GM21423 (cell line): Measurements from ENCODE around the gene IMPG2.

Experiments used
- ATAC-seq: cut with Tn5 transposase; IDR thresholded peaks from one replicate; pipeline ENCODE4 v1.9.1; 2021; ENCODE audit warnings: mild to moderate bottlenecking, moderate library complexity; ENCODE audit not compliant: unreplicated experiment

IMPG2 gene

DNA sequence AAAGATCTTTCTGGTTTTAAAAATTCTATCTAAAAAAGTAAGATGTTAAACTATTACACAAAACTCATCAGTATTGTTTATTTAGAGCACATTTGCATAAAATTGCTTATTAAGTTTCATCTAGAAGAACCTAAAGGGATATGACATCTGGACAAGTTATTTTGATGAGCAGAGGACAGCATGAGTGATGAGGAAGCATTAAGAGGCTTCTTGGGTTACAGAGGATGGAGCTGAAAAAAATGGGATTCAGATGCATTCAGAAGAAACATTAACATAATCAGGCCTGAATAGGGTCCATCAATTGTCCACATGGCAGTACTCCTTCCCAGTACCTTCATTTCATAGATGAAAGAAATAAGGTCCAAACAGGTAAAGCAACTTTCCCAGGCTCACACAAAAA is 41.6 kb downstream of the IMPG2 start:
- no peak for ATAC-seq

DNA sequence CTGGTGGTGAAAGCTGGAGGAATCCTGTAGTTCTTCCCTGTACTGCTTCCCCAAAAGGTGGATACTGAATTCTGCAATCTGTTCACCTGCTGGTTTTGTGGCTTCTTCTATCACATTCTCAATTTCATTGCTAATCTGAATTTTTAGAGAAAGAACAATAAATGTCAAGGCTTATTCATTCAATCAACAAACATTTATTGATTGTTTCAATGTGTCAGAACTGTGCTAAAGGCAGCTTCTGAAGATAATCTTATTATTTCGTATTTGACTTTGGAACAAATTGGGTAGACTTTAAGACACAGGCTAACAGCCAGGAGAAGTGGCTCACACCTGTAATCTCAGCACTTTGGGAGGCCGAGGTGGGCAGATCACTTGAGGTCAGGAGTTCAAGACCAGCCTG is 46.8 kb downstream of the IMPG2 start:
- no peak for ATAC-seq

DNA sequence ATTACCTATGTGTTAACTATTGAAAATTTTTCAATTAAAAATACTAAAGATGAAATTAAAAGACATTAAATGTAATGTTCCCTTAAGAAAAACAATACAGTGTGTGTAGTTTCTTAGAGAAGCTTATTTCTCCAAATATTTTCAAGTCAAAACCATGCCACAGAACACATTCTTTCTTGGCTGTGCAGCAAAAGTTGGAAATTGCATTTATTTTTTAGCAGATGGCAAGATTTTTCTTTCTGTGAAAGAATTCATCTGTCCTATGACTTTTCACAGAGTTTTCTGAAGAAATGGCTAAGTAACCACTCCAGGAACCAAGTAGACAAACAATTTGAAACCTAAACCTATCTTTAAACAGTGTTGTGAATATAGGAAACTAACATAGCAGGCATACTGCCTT is 47.2 kb downstream of the IMPG2 start:
- ATAC-seq, result no peak

DNA sequence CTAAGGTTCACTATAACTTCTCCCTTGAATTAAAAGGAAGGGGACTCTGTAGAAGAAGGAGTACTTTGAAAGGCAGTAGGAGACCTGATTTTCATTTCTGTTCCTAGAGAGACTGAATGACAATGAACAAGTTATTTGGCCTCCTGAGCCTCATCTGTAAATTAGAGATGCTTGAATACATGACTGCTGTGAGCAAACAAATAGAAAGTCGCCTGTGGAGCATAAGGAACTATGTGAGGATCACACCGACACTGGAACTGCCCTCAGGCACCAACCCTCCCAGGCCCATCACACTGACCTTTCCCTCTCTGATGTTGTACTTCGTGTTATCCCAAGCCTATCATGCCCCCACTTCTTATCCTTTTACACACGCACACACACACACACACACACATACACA is 48.6 kb downstream of the IMPG2 start:
- ATAC-seq, result no peak

DNA sequence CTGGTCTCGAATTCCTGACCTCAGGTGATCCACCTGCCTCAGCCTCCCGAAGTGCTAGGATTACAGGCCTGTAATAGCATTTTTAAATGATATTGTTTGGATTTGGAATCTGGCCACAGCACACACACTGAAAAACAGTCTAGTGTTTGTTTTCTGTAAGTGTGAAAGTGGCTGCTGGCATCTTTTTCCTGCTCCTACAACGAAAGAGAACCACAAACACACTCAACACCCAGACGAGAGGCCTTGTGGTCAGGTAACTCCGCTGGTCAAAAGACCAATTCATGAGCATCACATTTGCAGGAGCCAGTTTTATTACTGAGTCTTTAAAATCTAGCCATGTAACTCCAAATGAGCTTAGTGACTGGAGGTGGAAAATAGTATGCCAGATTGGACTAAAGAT is 50.2 kb downstream of the IMPG2 start:
- no peak for ATAC-seq

DNA sequence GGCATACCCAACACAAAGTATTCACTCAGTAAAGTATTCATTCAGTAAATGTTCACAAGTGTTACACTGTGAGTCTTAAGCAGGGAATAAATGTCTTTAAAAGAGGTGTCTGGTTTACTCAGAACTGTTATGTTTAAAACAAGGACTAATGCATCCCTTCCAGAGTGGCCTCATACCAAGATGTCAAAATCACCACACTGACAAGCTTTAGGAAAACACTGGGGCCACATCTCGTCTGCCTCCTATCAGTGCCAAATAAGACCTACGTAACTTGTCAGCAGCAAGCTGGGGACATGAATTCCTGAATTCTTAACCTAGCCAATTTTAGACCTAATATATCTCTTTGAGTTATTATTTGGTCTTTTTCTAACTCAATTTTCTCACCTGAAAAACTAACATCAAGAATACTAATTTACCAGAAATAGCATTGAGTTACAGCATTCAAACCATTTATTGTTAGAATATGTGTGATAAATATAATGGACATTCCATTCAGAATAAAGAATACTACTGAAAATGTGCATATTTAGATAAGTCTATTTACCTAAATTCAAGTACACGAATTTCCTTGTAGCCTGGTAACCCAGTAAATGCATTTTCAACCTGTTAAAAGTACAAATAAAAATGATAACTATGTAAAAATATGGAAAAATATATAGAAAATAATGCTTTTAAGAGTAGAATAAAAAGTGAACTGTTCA is 51.3 kb downstream of the IMPG2 start:
- ATAC-seq, result no peak

DNA sequence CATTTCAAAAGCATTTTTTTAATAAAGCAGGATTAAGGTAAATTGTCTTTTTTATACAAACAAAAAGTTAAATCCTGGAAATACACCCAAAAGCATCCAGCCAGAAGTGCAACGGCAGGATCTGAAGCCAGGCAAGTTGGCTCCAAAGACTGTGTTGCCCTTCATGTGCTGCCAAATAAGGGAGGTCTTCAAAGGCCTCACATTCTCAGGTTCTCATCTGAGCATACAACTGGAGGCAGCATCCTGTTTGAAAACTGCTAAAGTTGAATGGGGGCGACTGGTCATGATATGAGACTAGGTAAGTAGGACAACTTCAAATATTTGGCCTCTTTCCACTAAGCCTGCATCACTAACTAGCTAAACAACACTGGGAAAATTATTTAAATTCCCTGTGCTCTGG is 52.2 kb downstream of the IMPG2 start:
- ATAC-seq, result no peak

DNA sequence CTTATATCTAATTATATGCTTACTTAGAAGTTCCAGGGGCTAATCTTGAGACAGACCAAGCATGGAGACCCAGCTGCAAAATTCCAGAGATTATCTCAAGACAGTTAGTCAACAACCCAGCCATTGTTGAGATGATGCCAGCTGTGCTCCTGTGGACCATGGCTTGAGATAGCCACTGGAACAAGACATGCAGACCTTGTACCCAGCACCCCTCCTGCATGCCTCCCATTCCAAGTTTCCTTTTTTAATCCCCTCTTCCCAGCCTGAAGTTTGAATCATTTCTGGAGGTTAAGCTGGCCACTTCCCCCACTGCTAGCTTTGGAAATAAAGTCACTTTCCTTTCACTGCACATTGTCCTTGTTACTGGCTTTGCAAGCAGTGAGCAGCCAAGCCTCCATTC is 53.8 kb downstream of the IMPG2 start:
- no peak for ATAC-seq

DNA sequence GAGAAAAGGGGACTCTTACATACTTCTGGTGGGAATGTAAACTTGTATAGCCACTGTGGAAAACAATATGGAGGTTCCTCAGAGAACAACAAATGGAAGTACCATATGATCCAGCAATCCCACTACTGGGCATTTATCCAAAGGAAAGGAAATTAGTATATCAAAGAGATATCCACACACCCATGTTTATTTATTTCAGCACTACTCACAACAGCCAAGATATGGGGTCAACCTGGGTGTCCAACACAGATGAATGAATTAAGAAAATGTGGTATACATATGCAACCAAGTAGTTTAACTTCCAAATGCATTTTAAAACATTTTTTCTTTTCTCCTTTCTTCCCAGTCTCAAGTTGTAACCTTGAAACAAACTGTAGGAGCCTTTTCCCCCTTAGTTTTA is 54.3 kb downstream of the IMPG2 start:
- no peak for ATAC-seq

DNA sequence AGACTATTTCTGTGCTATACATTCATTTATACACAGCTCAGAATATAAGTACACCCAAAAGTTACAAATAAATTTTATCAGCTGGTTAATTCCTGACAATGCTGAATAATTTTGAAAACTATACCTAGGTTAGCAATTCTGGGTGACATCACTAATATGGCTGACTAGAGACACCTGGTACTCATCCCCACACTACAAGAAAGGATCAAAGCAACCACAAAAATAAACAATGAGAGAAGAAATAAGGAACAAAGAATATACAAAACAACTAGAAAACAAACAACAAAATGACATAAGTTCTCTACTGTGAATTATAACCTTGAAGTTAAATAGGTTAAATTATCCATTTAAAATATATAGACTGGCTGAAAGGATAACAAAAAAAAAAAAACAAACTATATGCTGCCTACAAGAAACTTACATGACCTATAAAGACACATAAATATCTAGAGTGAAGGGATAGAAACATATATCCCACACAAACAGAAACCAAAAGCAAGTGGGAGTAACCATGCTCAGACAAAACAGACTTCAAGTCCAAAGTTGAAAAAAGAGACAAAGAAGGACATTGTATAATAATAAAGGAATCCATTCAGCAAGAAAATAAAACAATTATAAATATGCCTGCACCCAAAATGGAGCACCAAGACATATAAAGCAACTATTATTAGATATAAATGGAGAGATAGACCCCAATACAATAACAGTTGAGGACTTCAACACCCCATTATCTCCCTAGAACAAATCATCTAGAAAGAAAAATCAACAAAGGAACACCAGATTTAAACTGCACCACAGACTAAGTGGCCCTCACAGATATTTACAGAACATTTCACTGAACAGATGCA is 57.8 kb downstream of the IMPG2 start:
- ATAC-seq, result peak; percentile 64

DNA sequence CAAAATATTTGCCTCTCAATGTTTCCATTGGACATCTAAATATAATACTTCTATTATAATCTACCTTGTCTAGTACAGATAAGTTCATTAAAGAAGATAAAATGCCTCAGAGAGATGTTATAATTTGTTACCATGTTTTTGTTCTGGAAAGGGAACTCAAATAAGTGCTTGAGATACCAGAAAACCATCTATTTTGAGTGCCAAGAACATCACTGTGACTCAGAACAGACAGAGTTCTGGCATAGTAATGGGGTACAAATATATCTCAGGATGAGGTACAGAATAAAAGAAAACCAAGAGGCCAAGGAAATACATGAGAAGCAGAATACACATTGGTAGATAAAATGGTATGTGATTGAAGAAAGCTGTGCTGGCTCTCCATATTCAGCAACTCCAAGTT is 58.9 kb downstream of the IMPG2 start:
- no peak for ATAC-seq

DNA sequence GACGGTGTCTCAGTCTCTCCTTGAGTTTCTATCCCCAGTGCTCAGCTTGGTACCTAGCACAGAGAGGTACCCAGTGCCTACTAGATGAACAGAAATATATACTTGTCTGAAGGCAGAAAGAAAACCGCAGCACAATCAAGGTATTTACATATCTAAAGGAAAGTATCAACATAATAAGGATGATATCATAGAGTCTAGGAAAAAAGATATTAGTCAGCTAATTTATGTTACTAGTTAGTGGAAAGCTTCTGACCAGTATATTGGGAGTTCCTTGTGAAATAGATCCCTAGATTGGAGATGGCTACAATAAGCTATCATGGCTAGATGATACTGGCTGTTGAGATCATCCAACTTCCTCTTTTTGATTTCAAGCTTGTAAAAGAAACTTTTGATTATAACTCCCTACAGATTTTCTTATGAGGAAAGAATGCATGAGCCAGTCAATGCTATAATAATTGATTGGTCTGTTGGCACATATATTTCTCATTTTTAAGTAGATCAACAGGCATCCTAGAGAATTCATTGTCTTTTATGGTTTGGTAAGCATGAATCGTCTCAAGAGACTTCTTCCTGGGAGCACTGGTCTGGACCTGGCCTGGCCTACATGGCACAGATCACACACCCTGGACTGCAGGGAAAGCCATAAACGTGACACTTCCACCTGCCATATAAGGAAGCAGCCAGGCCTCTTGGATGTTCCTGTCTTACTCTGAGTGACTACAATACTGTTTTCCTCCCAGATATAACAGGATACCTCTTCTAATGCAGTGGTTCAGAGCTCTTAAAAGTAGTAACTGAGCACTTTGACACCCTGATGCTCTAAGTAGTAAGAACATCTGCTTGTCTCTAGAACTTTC is 60.7 kb downstream of the IMPG2 start:
- ATAC-seq, result no peak

DNA sequence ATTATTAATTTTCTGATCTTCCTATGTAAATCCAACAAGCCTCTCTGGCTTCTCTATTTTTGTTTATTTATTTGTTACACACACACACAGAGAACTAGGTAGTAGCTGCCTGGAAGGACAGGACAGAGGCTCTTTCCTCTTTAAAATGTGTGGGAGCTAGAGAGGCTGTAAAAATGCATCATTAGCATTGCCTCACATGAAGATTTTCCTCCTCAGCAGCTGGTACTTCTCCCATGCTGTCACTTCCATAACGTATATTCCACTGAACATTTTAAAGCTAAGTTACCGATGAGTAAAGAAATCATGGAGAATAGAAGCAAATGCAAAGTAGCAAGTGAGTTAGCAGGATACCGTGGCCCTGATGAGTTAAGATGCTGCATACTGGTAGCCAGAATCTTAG is 63.9 kb downstream of the IMPG2 start:
- ATAC-seq, result no peak

DNA sequence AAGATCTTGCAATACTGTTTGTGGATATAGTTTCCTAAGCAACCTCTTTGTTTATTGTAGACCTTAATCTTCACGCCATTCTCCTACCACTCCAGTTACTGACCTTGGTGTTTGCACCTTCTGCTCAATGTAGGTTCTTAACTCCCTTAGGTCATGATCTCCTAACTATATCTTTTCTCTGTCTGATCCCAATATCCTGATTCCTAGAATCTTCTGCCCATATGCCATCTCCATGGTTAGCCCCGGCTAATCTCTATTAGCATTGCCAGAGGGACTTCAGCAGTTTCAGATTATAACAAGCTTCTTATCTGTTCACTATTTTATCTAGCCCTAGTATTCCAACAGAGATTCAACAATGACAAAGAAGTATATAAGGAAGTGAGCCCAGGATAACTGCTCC is 64.9 kb downstream of the IMPG2 start:
- ATAC-seq, result no peak

DNA sequence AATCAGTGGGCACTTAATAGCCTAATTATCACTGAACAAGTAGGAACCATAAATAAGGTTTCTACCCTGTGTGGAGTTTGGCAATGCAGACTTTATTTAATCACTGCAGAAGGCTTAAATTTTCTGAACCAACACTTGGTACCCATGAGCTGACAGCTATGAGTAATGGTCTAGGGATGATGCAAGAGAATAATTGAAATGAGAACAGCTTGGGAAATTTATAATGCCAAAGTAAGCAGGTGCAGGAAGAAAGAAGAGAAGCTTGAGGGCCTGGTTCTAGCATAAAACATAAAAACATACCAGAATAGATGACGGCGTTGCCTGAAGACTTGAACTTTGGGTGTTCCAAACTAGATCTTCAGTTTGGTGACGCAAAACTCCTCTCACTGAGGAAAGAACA is 67.0 kb downstream of the IMPG2 start:
- ATAC-seq, result no peak

DNA sequence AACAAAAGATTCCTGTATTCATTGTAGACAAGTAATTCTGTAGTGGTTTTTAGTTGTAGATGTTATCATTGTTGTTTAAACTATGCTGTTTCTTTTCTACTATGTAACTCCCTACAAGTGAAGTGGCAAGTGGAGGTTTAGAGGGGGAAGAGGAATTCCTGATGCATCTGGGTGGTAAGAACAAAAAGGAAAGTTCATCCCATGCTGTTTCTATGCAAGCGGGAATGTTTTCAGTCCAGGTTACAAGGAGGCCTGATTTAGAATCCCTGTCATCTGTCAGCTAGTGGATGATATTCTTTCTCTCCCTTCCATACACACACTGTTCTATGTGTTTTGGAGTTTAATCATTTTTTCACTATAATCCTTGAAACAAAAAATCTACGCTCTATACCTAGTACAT is 67.4 kb downstream of the IMPG2 start:
- ATAC-seq, result no peak

DNA sequence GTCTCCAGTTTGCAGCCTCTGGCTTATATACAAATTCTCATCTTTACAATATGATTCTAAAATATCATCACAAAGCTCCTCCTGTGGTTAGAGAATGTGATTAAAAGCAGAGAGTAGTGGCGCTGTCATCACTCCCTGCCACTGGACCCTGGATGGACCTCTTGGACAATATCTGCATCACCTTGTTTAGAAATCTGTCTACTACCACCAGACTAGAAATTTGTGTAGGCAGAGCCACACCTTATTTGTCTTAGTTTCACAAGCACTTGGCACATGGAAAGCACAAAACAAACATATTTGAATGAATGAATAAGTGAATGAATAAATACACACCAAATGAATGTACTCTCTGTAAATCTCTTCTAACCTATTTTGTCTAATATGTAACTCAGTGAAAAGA is 68.1 kb downstream of the IMPG2 start:
- no peak for ATAC-seq

DNA sequence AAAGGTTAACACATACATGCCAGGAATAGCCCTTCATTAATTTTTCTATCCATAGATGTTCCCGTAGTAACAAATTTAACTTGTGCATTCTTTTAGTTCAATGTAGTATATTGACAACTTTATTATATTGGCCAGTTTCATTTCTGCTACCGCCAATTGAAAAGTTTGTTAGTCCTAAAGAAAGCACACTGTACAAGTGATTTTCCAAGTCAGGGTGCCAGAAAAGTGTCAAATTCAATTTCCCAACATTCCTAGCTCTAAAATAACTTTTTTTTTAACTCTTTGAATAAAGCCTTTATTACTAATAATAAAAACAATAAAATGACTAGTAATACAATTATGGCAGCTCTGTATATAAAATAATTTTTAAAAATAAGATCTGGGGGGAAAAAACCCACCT is 68.9 kb downstream of the IMPG2 start:
- ATAC-seq, result no peak

DNA sequence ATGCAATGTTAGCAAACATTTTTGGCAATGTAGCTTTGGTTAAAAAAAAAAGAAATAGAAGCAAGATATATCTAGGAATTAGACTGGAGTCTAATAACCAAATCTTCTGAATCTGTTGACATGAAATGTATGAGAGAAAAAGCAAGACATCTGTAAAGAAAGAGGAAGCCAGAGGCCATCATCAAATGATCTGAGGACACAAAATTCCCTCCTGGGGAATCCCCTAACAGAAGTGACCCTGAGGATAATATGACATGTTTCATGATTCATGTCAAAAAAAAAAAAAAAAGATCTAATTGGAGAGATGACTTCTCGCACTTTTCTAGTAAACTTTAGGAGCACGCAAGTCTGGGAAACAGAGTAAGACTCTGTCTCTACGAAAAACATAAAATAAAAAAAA is 70.9 kb downstream of the IMPG2 start:
- ATAC-seq, result no peak

DNA sequence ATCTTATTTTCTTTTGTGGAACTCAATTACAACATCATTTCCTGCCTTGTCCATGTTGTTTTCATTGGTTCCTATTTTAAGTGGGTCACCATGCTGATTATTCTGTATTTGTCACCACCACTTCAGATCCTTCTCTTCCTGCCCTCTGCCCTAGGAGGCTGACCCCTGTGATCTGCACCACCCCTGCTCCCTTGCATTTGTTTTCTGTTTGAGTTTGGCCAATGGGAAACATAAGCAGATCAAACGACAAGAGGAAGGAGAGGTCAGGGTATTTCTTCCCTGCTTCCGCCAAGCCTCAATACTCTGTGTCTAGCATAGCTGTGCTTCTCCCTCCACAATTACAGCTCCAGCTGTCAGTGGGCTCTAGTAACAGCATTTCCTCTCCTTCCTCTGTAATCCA is 71.6 kb downstream of the IMPG2 start:
- no peak for ATAC-seq

DNA sequence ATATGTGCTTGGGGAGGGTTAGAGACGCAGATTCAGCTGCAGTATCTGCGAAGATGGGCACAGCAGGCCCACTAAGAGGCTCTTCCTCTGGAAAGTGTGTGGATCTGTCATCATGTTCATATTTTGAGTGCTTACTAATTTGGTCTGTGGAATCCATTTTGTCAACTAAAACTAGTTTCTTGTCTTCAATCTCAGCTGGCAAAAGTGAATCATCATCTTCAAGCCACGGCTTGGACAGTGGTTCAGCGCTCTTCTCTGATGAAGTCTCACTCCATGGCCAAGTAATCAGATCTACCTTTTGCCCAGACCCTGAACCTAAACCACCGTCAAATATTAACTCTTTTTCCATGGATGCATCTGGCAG is 76.2 kb downstream of the IMPG2 start:
- no peak for ATAC-seq
